Activated T-helper 1 cell treated with Interleukin-2 at 50 U/mL for 16 hours (primary cell): Measurements from ENCODE around the gene LMO7.
"Not testable (repeated sequence)": the region's sequence is repeated elsewhere in the genome, so short reads cannot be mapped to it uniquely, and the experiment has no call there.

ENCODE experiments used
- DNase-seq: peaks from one replicate; pipeline ENCODE4 v3.0.0-alpha.2; 2020; ENCODE audit warnings: low read depth

The LMO7 gene

GRCh38 chr13:75699062-75699461 lies 62.9 kb downstream of the LMO7 start:
- DNase-seq = no peak

GRCh38 chr13:75699717-75700116 lies 63.6 kb downstream of the LMO7 start:
- DNase-seq = not testable (repeated sequence)

GRCh38 chr13:75700552-75700951 lies 64.4 kb downstream of the LMO7 start:
- no peak for DNase-seq

GRCh38 chr13:75702476-75702875 lies 66.3 kb downstream of the LMO7 start:
- no peak for DNase-seq

GRCh38 chr13:75703769-75704168 lies 67.6 kb downstream of the LMO7 start:
- no peak for DNase-seq

GRCh38 chr13:75704194-75704926 lies 68.2 kb downstream of the LMO7 start:
- no peak for DNase-seq

GRCh38 chr13:75704927-75705288 lies 68.8 kb downstream of the LMO7 start:
- DNase-seq = no peak

- no peak for DNase-seq
Observed at GRCh38 chr13:75705395-75705794, 69.3 kb downstream of the LMO7 start.

GRCh38 chr13:75705908-75706307 lies 69.8 kb downstream of the LMO7 start:
- no peak for DNase-seq

GRCh38 chr13:75713852-75714251 lies 77.7 kb downstream of the LMO7 start:
- no peak for DNase-seq

- no peak for DNase-seq
Observed at GRCh38 chr13:75715601-75716523, 79.7 kb downstream of the LMO7 start.

GRCh38 chr13:75717525-75717924 lies 81.4 kb downstream of the LMO7 start:
- no peak for DNase-seq

- DNase-seq = no peak
Observed at GRCh38 chr13:75721307-75721706, 85.2 kb downstream of the LMO7 start.

GRCh38 chr13:75723901-75724300 lies 87.8 kb downstream of the LMO7 start:
- no peak for DNase-seq

- DNase-seq = no peak
Observed at GRCh38 chr13:75724752-75725517, 88.8 kb downstream of the LMO7 start.

GRCh38 chr13:75725736-75726135 lies 89.6 kb downstream of the LMO7 start:
- DNase-seq = no peak

- DNase-seq = no peak
Observed at GRCh38 chr13:75726306-75726705, 90.2 kb downstream of the LMO7 start.

- DNase-seq = not testable (repeated sequence)
Observed at GRCh38 chr13:75733113-75733512, 97.0 kb downstream of the LMO7 start.

- DNase-seq = no peak
Observed at GRCh38 chr13:75736173-75736572, 100.0 kb downstream of the LMO7 start.

- no peak for DNase-seq
Observed at GRCh38 chr13:75738841-75739240, 102.7 kb downstream of the LMO7 start.

GRCh38 chr13:75739244-75739868 lies 103.2 kb downstream of the LMO7 start:
- DNase-seq = no peak

GRCh38 chr13:75740031-75740430 lies 103.9 kb downstream of the LMO7 start:
- no peak for DNase-seq
